ENCODE data around the gene IL22RA1.

Gene IL22RA1

DNA sequence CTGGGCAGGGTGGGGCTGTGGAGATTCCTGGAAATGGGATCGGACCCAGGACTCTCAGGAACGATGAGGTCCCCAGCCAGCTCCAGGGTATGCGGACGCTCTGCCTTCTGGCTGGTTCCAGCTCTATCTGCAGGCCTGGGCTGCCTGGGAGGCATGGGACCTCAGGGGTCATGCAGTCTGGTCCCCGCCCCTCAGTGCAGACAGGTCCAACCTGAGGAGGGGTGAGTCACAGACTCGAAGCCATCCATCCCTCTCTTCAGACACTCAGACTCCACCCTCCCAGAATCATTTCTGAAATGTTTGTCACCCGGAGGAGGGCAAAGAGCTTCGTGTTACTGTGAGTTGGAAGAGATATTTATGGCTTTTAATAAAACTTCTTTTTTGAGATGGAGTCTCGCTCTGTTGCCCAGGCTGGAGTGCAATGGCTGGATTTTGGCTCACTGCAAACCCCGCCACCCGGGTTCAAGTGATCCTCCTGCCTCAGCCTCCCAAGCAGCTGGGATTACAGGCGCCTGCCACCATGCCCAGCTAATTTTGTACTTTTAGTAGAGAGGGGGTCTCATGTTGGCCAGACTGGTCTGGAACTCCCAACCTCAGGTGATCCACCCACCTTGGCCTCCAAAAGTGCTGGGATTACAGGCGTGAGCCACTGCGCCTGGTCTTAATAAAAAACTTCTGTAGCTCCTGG, 25.1 kb downstream of the IL22RA1 start:
- Mint-ChIP-seq H3K36me3 (no peaks in the 10 kb centered on the region), H3K9me3 (no peaks in the 10 kb centered on the region), H3K4me1 (peaks cover 6% of the 10 kb centered on the region), H3K4me3 (no peak overlapping the region), H3K27ac (no peak overlapping the region)
- DNase-seq (ENCODE audit: low spot score in 2 of 2), result no peak
- peak; percentile 46 for ATAC-seq

DNA sequence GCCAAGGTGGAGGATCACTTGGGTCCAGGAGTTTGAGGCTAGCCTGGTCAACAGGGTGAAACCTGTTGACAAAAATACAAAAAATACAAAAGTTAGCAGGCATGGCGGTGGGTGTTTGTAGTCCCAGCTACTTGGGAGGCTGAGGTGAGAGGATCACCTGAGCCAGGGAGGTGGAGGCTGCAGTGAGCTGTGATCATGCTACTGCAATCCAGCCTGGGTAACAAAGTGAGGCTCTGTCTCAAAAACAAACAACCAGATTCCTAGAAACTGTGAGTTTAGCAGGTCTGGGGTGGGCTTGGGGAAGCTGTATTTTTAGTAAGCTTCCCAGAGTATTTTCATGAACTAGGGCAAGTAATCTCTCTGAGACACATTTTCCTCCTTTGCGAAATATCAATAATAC, 25.8 kb downstream of the IL22RA1 start:
- DNase-seq (ENCODE audit: low spot score in 2 of 2) (no peak), ATAC-seq (no peak)
- no peaks in the 10 kb centered on the region for H3K36me3 Mint-ChIP-seq
- H3K4me3 Mint-ChIP-seq, result no peak overlapping the region
- no peaks in the 10 kb centered on the region for H3K9me3 Mint-ChIP-seq
- no peak overlapping the region for H3K27ac Mint-ChIP-seq
- H3K4me1 Mint-ChIP-seq, result peaks cover 14% of the 10 kb centered on the region

DNA sequence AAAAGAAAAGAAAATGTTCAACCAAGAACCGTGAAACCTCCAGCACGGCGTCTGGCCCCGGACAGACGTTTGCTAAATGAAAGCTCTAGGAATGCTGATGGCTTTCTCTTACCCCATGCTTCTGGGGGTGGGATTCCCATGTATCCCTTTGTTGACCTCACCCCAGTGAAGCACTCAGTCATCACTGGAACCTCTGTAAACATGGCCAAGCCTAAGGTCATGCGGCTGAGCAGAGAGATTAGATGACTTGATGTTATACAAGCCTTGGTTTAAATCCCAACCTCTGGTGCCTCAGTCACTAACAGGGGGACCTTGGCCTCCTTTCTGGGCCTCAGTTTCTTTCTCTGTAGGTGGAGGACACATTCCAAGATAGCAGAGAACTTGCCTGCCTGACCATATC, 28.2 kb downstream of the IL22RA1 start:
- no peak for DNase-seq (ENCODE audit: low spot score in 2 of 2)
- ATAC-seq, result no peak
- H3K4me3 Mint-ChIP-seq, result no peak overlapping the region
- H3K27ac Mint-ChIP-seq, result no peak overlapping the region
- no peaks in the 10 kb centered on the region for H3K36me3 Mint-ChIP-seq
- H3K4me1 Mint-ChIP-seq, result peaks cover 21% of the 10 kb centered on the region
- H3K9me3 Mint-ChIP-seq, result no peaks in the 10 kb centered on the region

DNA sequence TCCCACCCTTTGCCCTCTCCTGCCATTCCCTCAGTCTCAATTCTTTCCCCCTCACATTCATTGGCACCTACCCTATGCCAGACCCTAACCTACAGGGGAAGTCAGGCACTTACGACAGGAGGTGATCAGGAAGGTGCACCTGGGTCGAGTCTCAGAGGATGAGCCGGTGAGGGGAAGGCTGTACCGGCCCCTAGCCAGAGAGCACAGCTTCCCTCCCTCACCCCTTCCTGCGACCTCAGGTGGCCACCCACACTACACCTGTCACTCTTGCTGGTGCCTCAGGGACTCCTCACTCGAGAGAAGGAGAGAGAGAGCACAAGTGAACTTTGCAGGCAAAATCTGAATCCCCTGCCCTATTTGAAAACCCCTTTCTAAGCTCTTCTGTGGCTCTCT, 29.3 kb downstream of the IL22RA1 start:
- H3K9me3 Mint-ChIP-seq, result no peaks in the 10 kb centered on the region
- no peaks in the 10 kb centered on the region for H3K36me3 Mint-ChIP-seq
- ATAC-seq (no peak), DNase-seq (ENCODE audit: low spot score in 2 of 2) (no peak)
- H3K27ac Mint-ChIP-seq, result no peak overlapping the region
- H3K4me1 Mint-ChIP-seq, result peaks cover 27% of the 10 kb centered on the region
- H3K4me3 Mint-ChIP-seq, result no peak overlapping the region

DNA sequence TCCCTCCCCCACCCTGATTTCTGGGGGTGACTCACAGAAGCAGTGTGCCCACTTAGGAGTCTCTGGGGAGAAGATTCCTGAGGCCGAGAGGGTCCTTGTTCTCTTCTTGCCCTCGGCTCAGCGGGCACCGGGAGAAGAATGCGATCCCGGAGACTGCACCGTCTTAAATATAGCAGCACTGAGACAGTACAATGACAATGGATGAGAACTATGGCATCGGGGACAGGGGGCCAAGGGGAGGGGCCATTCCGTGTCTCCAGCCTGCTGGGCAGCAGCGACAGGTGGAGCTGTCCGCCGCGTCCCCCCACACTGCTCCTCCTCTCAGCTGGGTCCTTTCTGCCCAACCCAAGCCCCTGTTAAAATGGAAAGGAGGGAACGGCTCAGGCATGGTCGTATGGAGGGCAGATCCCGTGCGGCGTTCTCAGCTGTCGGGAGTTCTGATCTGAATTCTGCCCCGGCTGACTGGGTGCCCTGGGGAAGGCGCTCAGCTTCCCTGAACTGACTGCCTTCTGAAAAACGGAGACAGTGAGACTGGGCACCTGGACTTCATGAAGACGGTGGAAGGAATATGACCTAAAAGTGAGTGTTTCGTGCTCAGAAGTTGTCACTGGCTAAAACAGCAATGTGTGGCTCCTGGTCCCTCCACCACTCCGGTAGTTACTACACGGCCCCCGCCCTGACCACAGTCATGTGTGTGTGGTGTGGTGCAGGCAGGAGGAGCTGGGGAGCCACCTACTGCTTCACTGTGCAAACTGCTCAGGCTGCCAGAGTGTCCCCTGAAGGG, 30.8 kb downstream of the IL22RA1 start, which contains the start of gene MYOM3:
Gene MYOM3 (minus strand): TSS at position 140 of the 784 bp plus-strand sequence. CDS start 3,499 bp downstream, outside the sequence.
- H3K36me3 Mint-ChIP-seq, result no peaks in the 10 kb centered on the region
- no peak within 1 kb of the TSS for H3K4me3 Mint-ChIP-seq
- no peaks in the 10 kb centered on the region for H3K9me3 Mint-ChIP-seq
- ATAC-seq, result peak; percentile 92
- H3K27ac Mint-ChIP-seq, result no peak within 1 kb of the TSS
- DNase-seq (ENCODE audit: low spot score in 2 of 2), result peak; percentile 22 to 65
- peaks cover 27% of the 10 kb centered on the region for H3K4me1 Mint-ChIP-seq

DNA sequence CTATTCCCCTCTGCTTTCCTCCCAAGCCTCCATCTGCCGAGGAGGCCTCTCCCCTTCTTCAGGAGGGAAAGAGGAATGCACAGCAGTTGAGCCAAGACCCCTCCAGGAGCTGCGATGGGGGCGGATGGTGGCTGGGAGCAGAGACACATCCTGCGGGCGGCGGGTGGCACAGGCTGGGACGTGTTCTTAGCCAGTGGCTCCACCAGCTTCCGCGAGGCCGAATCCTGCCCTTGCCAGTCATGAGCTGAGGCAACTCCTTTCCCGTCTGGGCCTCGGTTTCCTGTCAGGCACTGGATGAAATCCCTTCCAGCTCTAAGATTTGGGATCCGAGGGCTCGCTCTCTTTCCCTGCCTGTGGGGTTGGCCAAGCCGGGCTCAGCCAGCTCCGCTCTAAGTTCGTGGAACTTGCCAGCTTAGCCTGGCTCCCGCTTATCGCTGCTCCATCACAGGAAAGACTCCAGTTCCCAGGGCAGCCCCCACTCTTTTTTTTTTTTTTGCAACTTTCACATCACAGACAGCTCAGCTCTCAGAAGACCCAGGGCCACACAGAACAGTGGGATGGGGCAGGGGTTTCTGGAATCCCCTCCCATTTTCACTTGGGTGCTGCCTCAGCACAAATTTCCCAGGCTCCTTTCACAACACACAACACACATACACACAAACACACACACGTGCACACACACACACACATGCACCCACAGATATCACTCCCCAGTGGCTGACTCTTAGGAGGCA, 31.5 kb downstream of the IL22RA1 start:
- no peak for ATAC-seq
- H3K4me3 Mint-ChIP-seq, result no peak overlapping the region
- H3K9me3 Mint-ChIP-seq, result no peaks in the 10 kb centered on the region

DNA sequence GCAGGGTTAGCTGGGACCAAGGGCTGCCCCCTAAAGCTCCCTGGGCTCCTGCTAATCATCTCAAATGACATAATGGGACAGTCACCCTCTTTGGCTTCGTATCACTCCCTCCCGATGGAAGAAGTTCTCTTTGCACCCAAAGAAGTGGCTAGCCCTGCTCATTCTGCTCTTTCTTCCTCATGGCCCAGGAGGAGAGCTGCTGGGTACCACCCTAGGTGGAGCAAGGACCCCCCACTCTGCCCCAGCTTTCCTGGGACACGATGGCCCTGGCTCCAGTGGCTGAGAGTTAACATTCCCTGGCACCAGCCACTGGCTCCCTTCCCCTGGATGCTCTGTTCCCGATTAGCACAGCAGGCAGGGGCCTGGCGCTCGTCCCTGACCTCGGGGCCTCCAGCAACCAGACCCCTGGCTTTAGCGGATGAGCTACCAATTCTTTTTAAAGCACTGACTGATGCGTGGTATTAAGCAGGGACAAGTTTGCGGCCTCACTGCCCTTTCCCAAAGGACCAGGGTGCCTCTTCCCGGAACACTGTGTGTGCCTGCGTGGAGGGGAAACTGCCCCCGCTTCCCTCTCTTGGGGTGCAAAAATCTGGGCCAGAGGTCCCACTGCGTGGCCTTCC, 32.2 kb downstream of the IL22RA1 start:
- H3K36me3 Mint-ChIP-seq, result no peaks in the 10 kb centered on the region
- peaks cover 27% of the 10 kb centered on the region for H3K4me1 Mint-ChIP-seq
- no peak overlapping the region for H3K4me3 Mint-ChIP-seq
- ATAC-seq (no peak), DNase-seq (ENCODE audit: low spot score in 2 of 2) (no peak)
- H3K27ac Mint-ChIP-seq, result no peak overlapping the region
- no peaks in the 10 kb centered on the region for H3K9me3 Mint-ChIP-seq

More for the DNA sequence above, 31.5 kb downstream of the IL22RA1 start:
- H3K4me1 Mint-ChIP-seq, result peaks cover 27% of the 10 kb centered on the region
- DNase-seq (ENCODE audit: low spot score in 2 of 2), result no peak
- H3K27ac Mint-ChIP-seq, result no peak overlapping the region
- H3K36me3 Mint-ChIP-seq, result no peaks in the 10 kb centered on the region

DNA sequence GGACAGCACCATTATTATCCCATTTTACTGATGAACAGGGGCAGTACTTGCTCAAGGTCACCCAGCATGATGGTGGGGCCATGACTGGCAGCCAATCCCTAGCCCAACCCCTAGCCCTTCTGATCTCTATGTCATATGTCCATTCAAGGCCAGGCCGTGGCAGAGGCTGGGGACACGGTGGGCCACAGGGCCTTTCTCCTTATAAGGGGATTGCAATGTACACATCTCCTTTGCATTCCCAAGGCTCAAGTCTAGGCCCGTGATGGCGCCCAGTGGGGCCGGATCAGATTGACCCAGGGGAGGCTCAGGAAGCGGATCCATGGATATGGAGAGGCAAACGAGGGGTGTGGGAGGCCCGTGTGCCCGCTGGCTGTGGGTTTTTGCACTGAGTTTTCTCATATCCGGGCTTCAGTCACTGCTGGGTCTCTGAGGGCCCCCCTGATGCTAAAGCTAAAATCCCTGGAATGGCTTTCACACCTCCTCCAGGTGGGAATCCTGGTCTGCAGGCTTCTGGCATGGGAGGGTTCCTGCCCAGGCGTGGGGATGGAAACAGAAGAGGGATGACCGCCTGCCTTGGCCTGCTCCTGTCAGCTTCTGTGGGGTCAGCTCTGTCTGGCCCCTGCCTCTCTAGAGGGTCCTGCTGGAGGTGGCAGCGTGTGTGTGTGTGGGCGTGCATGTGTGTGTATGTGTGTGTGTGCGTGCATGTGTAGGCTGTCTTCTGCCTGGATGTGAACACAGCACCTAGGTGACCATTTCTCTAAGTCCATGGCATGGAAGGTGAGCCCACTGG, 33.1 kb downstream of the IL22RA1 start:
- Mint-ChIP-seq H3K27ac (no peak overlapping the region), H3K4me1 (peaks cover 27% of the 10 kb centered on the region), H3K4me3 (no peak overlapping the region), H3K36me3 (no peaks in the 10 kb centered on the region), H3K9me3 (no peaks in the 10 kb centered on the region)
- ATAC-seq (no peak), DNase-seq (ENCODE audit: low spot score in 2 of 2) (no peak)

DNA sequence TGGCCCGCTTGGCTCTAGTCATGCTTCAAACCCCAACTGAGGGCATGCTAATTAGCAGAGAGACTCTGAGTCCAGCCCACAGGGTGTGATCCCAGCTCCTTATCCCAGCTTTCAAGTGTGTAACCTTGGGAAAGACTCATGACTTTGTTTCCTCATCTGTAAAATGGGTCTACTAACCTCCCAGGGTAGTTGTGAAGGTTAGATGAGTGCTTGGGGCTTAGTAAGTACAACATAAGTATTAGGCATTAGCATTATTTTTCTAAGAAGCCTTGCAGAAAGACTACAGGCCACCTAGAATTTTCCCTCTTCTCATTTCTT, 33.8 kb downstream of the IL22RA1 start:
- peaks cover 27% of the 10 kb centered on the region for H3K4me1 Mint-ChIP-seq
- no peak for ATAC-seq
- H3K27ac Mint-ChIP-seq, result no peak overlapping the region
- DNase-seq (ENCODE audit: low spot score in 2 of 2), result no peak
- H3K36me3 Mint-ChIP-seq, result no peaks in the 10 kb centered on the region
- no peaks in the 10 kb centered on the region for H3K9me3 Mint-ChIP-seq
- no peak overlapping the region for H3K4me3 Mint-ChIP-seq

DNA sequence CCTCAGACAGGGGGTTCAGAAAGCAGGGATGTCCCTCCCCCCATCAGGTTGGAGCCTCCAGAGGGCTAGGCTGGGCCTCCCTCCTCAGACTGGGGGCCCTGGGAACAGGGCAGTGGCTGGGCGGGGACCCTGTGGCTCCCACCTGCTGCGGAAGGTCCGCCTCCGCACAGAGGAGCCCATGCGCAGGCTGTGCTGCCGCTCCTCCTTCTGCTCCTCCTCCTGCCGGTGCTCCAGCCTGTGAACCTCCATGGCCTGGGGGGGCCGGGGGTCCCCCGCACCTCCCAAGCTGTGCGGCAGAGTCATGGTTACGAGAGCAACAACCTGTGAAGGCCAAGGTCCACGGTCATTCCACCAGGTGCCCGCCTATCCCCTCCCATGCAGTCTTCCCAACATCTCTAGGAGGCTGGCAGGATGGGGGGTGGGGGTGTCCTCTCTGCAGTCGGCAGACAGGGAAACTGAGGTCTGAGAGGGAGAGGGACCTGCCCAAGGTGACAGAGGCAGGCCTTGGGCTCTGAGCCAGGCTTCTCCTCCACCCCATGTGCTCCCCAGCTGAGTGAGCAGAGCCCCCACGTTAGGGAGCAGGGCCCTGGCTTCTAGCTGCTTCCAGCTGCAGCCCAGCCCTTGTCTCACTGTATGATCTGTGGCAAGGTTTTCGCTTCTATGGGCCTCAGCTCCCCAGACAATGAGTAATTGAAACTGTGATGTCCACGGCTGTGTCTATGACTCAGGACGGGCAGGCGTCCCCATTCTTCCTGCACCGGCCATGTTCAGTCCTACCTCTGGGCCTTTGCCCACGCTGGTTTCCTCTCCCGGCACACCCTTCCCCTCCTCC, 34.4 kb downstream of the IL22RA1 start:
- Mint-ChIP-seq H3K4me1 (peaks cover 27% of the 10 kb centered on the region), H3K9me3 (no peaks in the 10 kb centered on the region), H3K4me3 (no peak overlapping the region), H3K36me3 (no peaks in the 10 kb centered on the region), H3K27ac (no peak overlapping the region)
- DNase-seq (ENCODE audit: low spot score in 2 of 2) (no peak), ATAC-seq (peak; percentile 87)

DNA sequence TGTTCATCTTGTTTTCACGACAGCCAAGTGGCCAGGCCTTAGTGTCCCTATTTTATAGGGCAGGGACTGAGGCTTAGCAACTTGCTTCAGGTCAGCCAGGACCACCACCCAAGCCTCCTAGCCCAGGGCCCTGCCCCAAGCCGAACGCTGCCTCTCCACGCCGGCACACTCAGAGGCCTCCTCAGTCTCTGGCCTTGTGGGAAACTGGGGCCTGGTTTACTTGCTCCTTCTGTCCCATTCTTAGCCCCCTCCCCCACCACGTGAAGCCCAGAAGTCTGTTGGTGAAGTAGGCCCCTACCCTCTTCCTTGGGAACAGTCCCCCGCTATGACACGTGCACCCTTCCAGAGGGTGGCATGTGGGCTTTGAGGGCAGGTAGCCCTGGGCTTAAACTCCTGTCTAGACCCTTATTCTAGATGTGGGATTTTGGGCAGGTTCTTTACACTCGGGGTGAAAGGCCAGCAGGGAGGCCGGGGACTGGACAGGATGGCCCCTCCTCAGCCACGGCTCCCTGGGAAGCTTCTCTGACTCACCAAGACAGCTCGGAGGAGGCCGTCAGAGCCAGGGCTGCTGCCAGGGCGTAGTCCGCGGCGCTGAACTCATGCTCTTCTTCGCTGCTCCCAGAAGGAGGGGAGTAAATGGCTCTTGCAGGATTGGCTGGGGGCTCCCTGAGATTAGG, 35.3 kb downstream of the IL22RA1 start:
- DNase-seq (ENCODE audit: low spot score in 2 of 2), result no peak
- Mint-ChIP-seq H3K4me3 (no peak overlapping the region), H3K4me1 (peaks cover 18% of the 10 kb centered on the region), H3K9me3 (no peaks in the 10 kb centered on the region), H3K36me3 (no peaks in the 10 kb centered on the region), H3K27ac (no peak overlapping the region)
- ATAC-seq, result no peak

DNA sequence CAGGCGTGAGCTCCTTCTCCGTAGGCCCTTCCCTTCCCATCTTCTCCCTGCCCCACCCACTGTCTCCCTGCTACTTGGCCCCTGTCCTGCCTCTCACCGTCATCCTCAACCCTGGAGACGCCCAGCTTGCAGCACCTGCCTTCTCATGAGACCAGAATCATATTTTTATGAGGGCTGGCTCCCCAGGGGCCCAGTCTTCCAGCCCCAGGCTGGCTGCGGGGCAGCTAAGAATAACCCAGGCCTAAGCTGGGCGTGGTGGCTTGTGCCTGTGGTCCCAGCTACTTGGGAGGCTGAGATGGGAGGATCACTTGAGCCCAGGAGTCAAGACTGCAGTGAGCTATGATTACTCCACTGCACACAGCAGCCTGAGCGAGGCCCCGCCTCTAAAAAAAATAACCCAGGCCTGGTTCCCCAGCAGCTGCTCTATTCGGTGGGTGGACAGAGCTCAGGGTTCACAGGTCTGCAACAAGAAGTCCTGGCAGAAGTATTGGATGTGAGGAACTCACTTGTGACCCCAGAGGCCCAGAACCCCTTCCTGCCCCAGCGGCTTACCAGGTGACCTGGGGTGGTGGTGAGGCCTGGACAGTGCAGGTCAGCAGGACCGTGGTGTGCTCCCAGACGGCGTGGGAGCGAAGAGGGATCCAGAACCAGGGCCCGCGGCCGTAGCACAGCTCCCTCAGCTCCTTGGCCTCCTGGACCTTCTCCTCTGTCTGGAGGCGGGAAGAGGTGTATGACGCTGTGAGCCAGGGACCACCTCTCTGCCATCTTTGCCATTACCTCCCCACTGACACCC, 37.4 kb downstream of the IL22RA1 start:
- Mint-ChIP-seq H3K4me3 (no peak overlapping the region), H3K27ac (peak overlapping the region; percentile 50), H3K9me3 (no peaks in the 10 kb centered on the region), H3K36me3 (no peaks in the 10 kb centered on the region), H3K4me1 (peaks cover 6% of the 10 kb centered on the region)
- ATAC-seq (no peak), DNase-seq (ENCODE audit: low spot score in 2 of 2) (no peak)

DNA sequence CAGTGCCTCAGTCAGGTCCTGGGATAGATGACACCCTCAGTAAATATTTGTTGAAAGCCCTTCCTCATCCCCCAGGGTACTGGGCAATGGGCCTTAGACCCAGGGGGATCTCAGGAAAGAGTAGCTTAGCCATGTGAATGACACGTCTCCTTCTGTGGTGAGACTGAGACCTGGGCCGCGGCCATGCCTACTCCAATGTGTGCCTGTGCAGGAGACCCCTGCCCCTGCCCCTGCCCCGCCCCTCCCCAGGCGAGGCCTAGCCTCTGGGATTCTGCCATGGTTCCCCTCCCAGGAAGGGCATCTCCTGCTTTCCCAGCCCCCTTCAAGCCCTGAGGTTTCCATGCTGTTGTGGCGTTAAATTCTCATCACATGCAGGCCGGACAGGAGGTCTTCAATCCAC, 38.1 kb downstream of the IL22RA1 start:
- ATAC-seq (no peak), DNase-seq (ENCODE audit: low spot score in 2 of 2) (no peak)
- H3K4me3 Mint-ChIP-seq, result no peak overlapping the region
- H3K36me3 Mint-ChIP-seq, result no peaks in the 10 kb centered on the region
- H3K9me3 Mint-ChIP-seq, result no peaks in the 10 kb centered on the region
- peaks cover 6% of the 10 kb centered on the region for H3K4me1 Mint-ChIP-seq
- H3K27ac Mint-ChIP-seq, result peak overlapping the region; percentile 50
